Stomach (tissue), 9 donors: Measurements from ENCODE around the gene SCARB2. TPM values are rescaled to one million over a fixed set of nuclear protein-coding genes. Genes with fewer than 3 reads are reported as not detected.

ENCODE experiments used
- DNase-seq, 2 donors: peaks; one replicate each; pipeline versions ENCODE4 v3.0.0 to v3.0.0-alpha.2; 2013 to 2019
- H3K27ac ChIP-seq, 5 donors: fragments of 200-600 bp in 4 of 5; sonication (generic) in 4 of 5; one replicate each; pipeline ENCODE4 v1.5.1; 2013 to 2019; ENCODE audit warnings: mild to moderate bottlenecking in 1 of 5, moderate library complexity in 1 of 5
- H3K27me3 ChIP-seq, 3 donors: fragments of 200-600 bp; sonication (generic); one replicate each; pipeline ENCODE4 v1.5.1; 2017 to 2019; ENCODE audit warnings: mixed run types in 1 of 3
- H3K36me3 ChIP-seq, 4 donors: fragments of 200-600 bp; sonication (generic); 1 replicate in 3 of 4; 2 replicates in 1 of 4; pipeline ENCODE4 v1.5.1; 2016 to 2019
- H3K4me1 ChIP-seq, 4 donors: fragments of 200-600 bp; sonication (generic); one replicate each; pipeline ENCODE4 v1.5.1; 2016 to 2019
- H3K4me3 ChIP-seq, 4 donors: fragments of 200-600 bp; sonication (generic) in 3 of 4; one replicate each; pipeline ENCODE4 v1.5.1; 2016 to 2019; ENCODE audit warnings: mild to moderate bottlenecking in 1 of 4
- H3K9me3 ChIP-seq, 4 donors: fragments of 200-600 bp; sonication (generic); one replicate each; pipeline ENCODE4 v1.5.1; 2016 to 2019
- EP300 ChIP-seq: sonication (generic); formaldehyde crosslinking; IDR thresholded peaks from one replicate; pipeline ENCODE4 v1.6.1; 2017; ENCODE audit warnings: antibody characterized with exemption
- POLR2A ChIP-seq, 4 donors: fragments of 450-650 bp; IDR thresholded peaks; one replicate each; pipeline ENCODE4 v1.6.1; 2016; ENCODE audit warnings: antibody characterized with exemption in 4 of 4, control low read depth in 2 of 4, mild to moderate bottlenecking in 1 of 4, moderate library complexity in 1 of 4
- POLR2AphosphoS5 ChIP-seq, 3 donors: sonication (generic); formaldehyde crosslinking; IDR thresholded peaks; one replicate each; pipeline ENCODE4 v1.6.1; 2016; ENCODE audit warnings: antibody characterized with exemption in 3 of 3
- WGBS, 5 donors: extraction: QIAGEN DNeasy Blood & Tissue Kit in 3 of 5; methylation state at CpG; one replicate each; pipeline versions ENCODE4 v1.1.5 to v1.1.7; 2013 to 2018; 5-methylcytosine and 5-hydroxymethylcytosine counted together
- intact Hi-C: fragments of 100-400 bp; cut with DNase I; formaldehyde crosslinking; loops from one replicate; pipeline ENCODE4 v1.15.1; 2023; ENCODE audit warnings: low total_unique reads
- polyA plus RNA-seq, 3 donors: library from polyadenylated mRNA; stranded (reverse); fragments of 200-250 nt; gene quantifications; one replicate each; pipeline ENCODE4 v1.2.3, GENCODE V29; 2013
- total RNA-seq, 5 donors: library from RNA; depleted of rRNA; stranded (reverse); fragments of >200 nt; gene quantifications; one replicate each; pipeline versions ENCODE4 v1.1.0 to v1.2.3, GENCODE V29; 2014 to 2016
- TF ChIP-seq, protein P1 (sequence below), 7 experiments: fragments of 450-650 bp in 4 of 7; fragments of 200-600 bp in 3 of 7; sonication (generic) in 3 of 7; IDR thresholded peaks; one replicate each; pipeline ENCODE4 v1.5.1; 2016 to 2019; ENCODE audit warnings: antibody characterized with exemption in 7 of 7, control low read depth in 2 of 7, mild to moderate bottlenecking in 1 of 7
- donor health status: healthy with polysubstance abuse.
- donor health status: Bipolar disorder and iron deficiency.
- donor health status: healthy.

SCARB2 gene
- total and polyA plus RNA-seq, 8 donors: 30.4 to 293 (median 88.0) TPM

DNA sequence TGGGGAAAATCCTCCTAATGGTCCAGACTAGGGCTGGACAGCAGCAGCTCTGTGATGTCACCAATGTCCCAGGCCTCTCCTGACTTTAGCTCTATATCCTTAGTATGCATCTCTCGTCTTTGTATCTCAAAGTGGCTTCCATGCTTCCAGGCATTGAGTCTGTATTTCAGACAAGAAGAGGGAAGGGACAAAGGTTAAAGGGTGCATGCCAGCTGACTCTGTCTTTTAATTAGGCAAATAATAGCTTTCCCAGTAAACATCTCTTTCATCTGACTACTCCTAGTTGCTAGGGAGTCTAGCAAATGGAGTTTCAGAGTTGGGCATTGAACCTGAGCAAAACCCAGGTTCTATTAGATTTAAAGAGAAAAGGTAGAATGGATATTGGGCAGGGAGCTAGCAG, 43.3 kb upstream of the SCARB2 start:
- TF ChIP-seq POLR2AphosphoS5 (IDR thresholded peaks at IDR 0.05) (no peak), EP300 (no peak), POLR2A (IDR thresholded peaks at IDR 0.05) (no peak)
- TF ChIP-seq, protein P1, sequence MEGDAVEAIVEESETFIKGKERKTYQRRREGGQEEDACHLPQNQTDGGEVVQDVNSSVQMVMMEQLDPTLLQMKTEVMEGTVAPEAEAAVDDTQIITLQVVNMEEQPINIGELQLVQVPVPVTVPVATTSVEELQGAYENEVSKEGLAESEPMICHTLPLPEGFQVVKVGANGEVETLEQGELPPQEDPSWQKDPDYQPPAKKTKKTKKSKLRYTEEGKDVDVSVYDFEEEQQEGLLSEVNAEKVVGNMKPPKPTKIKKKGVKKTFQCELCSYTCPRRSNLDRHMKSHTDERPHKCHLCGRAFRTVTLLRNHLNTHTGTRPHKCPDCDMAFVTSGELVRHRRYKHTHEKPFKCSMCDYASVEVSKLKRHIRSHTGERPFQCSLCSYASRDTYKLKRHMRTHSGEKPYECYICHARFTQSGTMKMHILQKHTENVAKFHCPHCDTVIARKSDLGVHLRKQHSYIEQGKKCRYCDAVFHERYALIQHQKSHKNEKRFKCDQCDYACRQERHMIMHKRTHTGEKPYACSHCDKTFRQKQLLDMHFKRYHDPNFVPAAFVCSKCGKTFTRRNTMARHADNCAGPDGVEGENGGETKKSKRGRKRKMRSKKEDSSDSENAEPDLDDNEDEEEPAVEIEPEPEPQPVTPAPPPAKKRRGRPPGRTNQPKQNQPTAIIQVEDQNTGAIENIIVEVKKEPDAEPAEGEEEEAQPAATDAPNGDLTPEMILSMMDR (IDR thresholded peaks at IDR 0.05): no peak
- Histone ChIP-seq H3K4me3 (no peak overlapping the region), H3K9me3 (no peaks in the 10 kb centered on the region), H3K4me1 (peaks cover 3 to 6% (median 5%) of the 10 kb centered on the region in 4 donors), H3K36me3 (peaks cover 0 to 6% (median 0%) of the 10 kb centered on the region in 4 donors), H3K27me3 (peaks cover 0 to 4% (median under 1%) of the 10 kb centered on the region in 3 donors), H3K27ac (no peak overlapping the region)
- no peak for DNase-seq
- WGBS, 5 donors: 68 to 88% (median 80%) methylated on average over 1 of the region's 1 CpG
- intact Hi-C loops: no loop called here

DNA sequence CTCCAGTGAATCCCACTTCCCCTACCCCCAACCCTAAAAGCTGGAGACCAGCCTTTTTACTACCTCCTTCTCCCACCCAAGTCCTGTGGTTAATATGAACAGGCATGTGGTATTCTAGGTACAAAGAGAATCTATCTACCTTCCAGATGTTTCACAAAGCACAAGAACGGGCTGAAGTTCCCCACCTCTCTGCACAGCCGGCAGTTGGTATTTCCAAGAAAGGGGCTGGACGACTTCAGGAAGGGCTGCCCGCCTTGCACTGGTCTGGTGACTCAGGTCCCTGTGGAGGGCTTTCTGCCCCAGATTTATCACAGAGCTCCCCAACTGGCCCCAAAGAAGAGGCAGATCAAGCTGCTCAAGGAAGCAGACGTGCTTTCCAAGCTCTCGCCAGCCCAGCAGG, 42.4 kb upstream of the SCARB2 start:
- intact Hi-C loops: no loop called here
- Histone ChIP-seq H3K9me3 (no peaks in the 10 kb centered on the region), H3K27me3 (peaks cover 0 to 12% (median 7%) of the 10 kb centered on the region in 3 donors), H3K4me1 (peaks cover 6 to 15% (median 12%) of the 10 kb centered on the region in 4 donors), H3K27ac (no peak overlapping the region), H3K36me3 (peaks cover 0 to 6% (median 0%) of the 10 kb centered on the region in 4 donors), H3K4me3 (no peak overlapping the region)
- 71 to 90% (median 80%) methylated on average over 6 of the region's 6 CpGs for WGBS, 5 donors
- no peak for DNase-seq
- TF ChIP-seq, protein P1 (IDR thresholded peaks at IDR 0.05): no peak
- no peak for TF ChIP-seq POLR2A (IDR thresholded peaks at IDR 0.05)
- no peak for TF ChIP-seq EP300
- TF ChIP-seq POLR2AphosphoS5 (IDR thresholded peaks at IDR 0.05): no peak

DNA sequence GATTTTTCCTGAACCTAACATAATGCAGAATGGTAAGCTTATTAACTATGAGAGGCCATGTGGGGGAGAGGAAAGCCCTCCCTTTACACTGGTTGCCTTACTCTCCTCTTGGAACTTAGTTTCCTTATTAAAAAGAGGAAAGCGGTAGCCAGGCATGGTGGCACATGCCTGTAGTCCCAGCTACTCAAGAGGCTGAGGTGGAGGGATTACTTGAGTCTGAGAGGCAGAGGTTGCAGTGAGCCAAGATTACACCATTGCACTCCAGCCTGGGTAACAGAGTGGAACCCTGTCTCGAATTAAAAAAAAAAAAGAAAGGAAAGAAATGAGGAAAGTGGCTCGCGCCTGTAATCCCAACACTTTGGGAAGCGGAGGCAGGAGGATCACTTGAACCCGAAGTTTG, 39.9 kb upstream of the SCARB2 start:
- no peak overlapping the region for H3K4me3 ChIP-seq
- no peak overlapping the region for H3K27ac ChIP-seq
- TF ChIP-seq EP300 (no peak), POLR2AphosphoS5 (IDR thresholded peaks at IDR 0.05) (no peak), POLR2A (IDR thresholded peaks at IDR 0.05) (no peak)
- TF ChIP-seq, protein P1 (IDR thresholded peaks at IDR 0.05): no peak
- WGBS, 5 donors: 77 to 90% (median 84%) methylated on average over 6 of the region's 6 CpGs
- no peaks in the 10 kb centered on the region for H3K9me3 ChIP-seq
- H3K4me1 ChIP-seq: peaks cover 12 to 23% (median 18%) of the 10 kb centered on the region in 4 donors
- intact Hi-C loops: no loop called here
- DNase-seq: no peak
- H3K36me3 ChIP-seq: peaks cover 0 to 6% (median 0%) of the 10 kb centered on the region in 4 donors
- H3K27me3 ChIP-seq: peaks cover 0 to 12% (median 7%) of the 10 kb centered on the region in 3 donors

DNA sequence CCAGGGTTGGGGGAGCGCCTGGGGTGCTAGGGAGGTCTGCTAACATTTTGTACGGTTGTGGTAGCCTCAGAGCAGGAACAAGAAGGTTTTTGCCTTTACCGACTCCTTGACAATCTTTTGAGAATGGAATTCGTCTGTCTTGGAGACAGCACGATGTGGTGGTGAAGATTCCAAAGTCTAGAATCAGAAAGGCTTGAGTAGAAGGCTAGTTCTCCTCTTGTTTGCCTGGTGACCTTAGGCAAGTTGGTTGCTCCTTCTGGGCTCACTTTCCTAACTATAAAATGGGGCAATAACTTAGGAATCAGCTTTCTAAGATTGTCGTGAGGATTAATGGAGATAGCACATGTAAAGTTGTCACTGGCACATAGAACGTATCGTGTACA, 38.6 kb upstream of the SCARB2 start:
- intact Hi-C loops: no loop called here
- Histone ChIP-seq H3K4me1 (peaks cover 12 to 23% (median 18%) of the 10 kb centered on the region in 4 donors), H3K27me3 (peaks cover 0 to 12% (median 7%) of the 10 kb centered on the region in 3 donors), H3K36me3 (peaks cover 0 to 6% (median 0%) of the 10 kb centered on the region in 4 donors), H3K4me3 (peak overlapping the region; percentile 66 to 78 (median 70)), H3K27ac (peak overlapping the region; percentile 69 to 81 (median 78)), H3K9me3 (no peaks in the 10 kb centered on the region)
- DNase-seq: no peak
- TF ChIP-seq, protein P1 (IDR thresholded peaks at IDR 0.05): no peak
- TF ChIP-seq POLR2AphosphoS5 (IDR thresholded peaks at IDR 0.05): no peak
- 77 to 87% (median 80%) methylated on average over 8 of the region's 8 CpGs for WGBS, 5 donors
